Measurements from ENCODE around the gene ZFP36. TPM values are rescaled to one million over a fixed set of nuclear protein-coding genes. Genes with fewer than 3 reads are reported as not detected.
"Not testable (repeated sequence)": the region's sequence is repeated elsewhere in the genome, so short reads cannot be mapped to it uniquely, and the experiment has no call there.

The ZFP36 gene
- total RNA-seq (2014; rRNA removed; shearing (Covaris generic)) = 1.1 and 1.9 TPM in 2 replicates

DNA sequence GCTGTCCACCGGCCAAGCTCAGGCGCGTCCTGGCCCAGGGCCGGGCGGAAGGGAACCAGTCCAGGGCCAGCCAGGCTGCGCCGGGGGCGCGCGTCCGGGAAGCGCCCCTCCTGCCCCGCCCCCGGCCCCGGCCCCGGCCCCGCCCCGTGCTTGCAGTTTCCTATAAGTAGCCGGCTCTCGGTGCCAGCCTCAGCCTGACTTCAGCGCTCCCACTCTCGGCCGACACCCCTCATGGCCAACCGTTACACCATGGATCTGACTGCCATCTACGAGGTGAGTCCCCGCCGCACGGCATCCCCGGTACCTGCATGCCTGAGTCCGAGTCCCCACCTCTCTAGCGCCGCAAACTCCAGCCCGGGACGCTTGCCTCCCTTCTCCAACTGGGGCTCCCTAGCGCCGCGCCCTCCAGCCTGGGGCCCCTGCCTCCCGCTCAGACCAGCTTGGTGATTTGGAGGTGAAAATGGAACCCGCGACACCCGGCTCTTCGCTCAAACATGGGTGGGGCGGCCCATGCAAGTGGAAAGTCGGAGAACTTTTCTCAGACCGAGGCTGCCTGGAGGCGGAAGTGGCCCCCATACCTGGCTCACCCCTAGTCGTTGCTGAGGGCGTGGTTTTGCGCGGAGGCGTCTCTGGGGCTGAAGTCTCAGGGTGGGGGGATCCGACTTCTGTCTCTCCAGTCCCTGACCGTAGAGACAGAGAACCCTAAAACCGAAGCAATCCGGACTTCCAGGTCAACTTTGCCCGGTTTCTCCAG lies at the start of gene ZFP36:
TSS of gene ZFP36 (plus strand) at position 192 of the 754 bp plus-strand sequence. CDS start at position 250, 58 bp downstream.
- DNase-seq (ENCODE audit: low spot score) = peak; percentile 66
- in situ Hi-C loops (cut with HindIII; ENCODE audit: low sequenced_read_pairs) = no loop called here

DNA sequence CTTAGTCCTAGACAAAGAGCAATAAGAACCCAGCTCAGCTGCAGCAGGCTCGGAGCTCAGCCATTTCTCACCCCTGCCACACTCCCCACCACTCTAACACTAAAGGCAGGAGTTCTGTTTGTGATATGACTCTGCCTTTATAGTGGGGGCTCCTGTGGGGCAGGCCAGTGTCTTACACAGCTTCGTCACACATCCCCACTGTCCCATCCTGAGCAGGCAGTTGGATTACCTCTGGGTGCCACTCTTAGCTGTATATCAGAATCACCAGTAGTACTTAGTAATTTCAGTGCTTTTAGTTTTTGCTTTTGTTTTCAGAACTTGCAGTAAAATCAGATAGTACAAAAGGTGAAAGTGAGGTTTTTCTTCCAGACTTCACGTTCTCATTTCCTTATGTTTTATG lies 47.6 kb upstream of the ZFP36 start:
- no peak for DNase-seq (ENCODE audit: low spot score)
- in situ Hi-C loops (cut with HindIII; ENCODE audit: low sequenced_read_pairs) = no loop called here

GRCh38 chr19:39360599-39360998 lies 46.0 kb upstream of the ZFP36 start:
- no peak for DNase-seq (ENCODE audit: low spot score)
- in situ Hi-C loops (cut with HindIII; ENCODE audit: low sequenced_read_pairs) = no loop called here

- DNase-seq (ENCODE audit: low spot score) = no peak
- in situ Hi-C loops (cut with HindIII; ENCODE audit: low sequenced_read_pairs) = no loop called here
Measured at GRCh38 chr19:39362682-39363657, 43.7 kb upstream of the ZFP36 start.

DNA sequence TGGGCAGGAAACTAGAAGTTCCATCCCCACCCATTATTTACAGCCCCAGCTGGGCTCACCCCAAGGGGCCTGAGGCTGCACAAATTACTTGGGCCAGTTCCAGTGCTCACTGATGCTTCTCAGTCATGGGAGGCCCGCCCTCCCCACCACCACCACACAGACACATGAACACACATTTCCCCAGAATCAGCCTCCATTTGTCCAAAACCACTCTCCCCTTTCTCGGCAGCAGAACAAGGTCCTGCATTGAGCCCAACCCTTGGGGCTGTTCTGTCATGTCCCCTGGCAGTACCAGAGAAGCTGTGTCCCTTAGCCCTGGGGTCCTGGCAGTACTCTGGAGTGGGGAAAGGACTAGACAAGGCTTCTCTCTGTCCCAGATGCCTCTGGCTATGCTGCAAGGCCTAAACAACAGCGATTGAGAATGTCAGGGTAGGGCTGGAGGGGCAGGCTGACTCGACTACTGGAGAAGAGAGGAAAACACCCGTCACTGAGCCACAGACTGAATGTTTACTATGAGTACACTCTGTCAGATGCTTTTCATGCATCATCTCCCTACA lies 42.7 kb upstream of the ZFP36 start:
- in situ Hi-C loops (cut with HindIII; ENCODE audit: low sequenced_read_pairs) = no loop called here
- DNase-seq (ENCODE audit: low spot score) = peak; percentile 20

DNA sequence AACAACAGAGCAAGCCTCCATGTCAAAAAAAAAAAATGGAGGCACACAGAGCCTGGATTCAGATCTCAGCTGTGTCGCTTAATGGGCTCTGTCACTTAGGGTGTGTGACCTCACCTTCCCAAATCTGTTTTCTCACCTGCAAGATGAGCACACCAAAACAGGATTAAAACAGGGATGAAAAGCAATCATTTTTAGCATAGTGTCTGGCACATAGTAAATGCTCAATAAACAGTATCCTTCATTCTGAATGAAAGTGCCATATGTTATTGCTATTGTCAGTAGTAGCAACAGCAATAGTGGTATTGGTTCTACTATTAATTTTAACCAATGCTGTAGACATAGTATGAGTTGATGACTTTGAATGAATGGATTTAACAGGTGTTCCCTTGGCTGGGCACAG lies 41.1 kb upstream of the ZFP36 start:
- in situ Hi-C loops (cut with HindIII; ENCODE audit: low sequenced_read_pairs) = no loop called here
- no peak for DNase-seq (ENCODE audit: low spot score)

DNA sequence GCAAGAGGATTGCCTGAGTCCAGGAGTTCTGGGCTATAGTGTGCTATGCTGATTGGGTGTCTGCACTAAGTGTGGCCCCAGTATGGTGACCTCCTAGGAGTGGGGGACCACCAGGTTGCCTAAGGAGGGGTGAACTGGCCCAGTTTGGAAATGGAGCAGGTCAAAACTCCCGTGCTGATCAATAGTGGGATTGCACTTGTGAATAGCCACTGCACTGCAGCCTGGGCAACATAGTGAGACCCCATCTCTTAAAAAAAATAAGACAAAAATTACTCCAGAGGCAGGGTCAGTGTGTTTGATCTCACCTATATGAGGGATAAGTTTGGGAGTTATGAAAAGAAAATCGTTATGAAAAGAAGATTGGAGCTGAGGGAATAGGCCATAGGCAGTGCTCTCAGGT lies 37.4 kb upstream of the ZFP36 start:
- in situ Hi-C loops (cut with HindIII; ENCODE audit: low sequenced_read_pairs) = no loop called here
- no peak for DNase-seq (ENCODE audit: low spot score)

DNA sequence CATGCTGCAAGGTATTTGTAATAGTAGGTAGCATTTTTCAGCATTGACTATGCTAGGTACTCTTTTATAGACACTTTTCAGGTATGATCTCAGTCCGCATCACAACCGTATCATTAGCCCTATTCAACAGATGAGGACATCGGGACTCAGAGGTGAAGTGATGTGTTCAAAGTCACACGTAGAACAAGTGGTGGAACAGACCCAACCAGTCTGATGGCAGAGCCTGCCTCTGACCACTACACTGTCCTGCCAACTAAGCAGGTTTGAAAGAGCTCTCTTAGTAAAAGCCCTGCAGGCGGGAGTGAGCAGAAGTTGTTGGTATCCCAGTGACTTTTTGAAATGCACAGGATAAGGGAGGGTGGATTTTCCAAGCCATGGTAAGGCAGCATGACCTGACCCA lies 35.9 kb upstream of the ZFP36 start:
- no peak for DNase-seq (ENCODE audit: low spot score)
- in situ Hi-C loops (cut with HindIII; ENCODE audit: low sequenced_read_pairs) = no loop called here

DNA sequence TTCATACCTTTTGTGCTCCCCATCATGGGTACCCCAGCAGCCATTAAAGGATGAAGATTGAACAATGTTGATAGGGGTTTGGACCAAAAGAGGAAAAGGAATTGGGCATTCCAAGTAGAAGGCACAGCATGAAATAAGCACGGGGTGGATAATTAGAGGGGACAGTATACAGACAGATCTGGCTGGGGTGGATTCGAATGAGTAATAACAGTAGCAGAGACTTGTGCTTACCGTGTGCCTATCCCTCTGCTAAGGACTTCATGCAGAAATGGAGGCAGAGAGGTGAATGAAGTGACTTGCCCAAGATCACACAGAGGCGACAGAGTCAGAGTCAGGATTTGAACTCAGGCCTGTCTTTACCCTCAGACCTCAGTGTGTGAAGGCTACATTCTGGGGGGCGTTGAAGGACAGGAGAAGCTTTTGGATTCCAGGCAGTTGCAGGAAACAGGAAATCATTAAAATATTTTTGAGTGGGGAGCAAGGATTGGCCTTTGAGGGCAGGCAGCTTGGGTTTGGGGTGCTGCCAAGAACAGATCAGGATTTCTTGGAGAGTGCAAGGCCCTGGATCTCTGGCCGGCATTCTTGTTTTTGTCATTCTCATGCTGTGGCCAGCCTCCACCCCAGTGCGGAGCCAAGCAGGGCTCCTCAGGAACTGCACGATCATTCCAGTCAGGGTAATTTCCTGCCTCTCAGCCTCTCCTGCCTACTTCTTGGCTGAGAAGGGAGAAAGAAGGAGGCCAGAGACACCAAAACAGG lies 34.4 kb upstream of the ZFP36 start:
- DNase-seq (ENCODE audit: low spot score) = peak; percentile 71

GRCh38 chr19:39372941-39373340 lies 33.7 kb upstream of the ZFP36 start:
- no peak for DNase-seq (ENCODE audit: low spot score)

More for the DNA sequence above, 34.4 kb upstream of the ZFP36 start:
- in situ Hi-C loops (cut with HindIII; ENCODE audit: low sequenced_read_pairs) = no loop called here

DNA sequence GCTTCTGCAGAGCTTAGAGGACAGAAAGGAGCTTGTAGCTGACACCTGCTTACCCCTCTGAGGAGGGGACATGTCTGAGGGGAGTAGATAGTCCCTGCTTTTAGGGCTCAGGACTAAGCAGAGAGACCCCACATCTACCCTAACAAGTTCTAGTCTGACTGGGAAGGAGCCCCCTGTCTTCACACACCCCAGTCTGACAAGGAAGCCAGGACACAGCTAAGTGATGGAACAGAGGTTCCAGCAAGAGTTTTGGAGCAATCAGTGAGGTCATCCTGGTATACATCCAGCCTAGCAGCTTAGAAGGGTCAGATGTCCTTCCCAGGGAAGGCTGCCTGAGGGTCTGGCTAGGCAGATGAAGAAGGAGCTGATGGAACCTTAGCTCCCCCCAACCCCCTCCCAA lies 30.7 kb upstream of the ZFP36 start:
- in situ Hi-C loops (cut with HindIII; ENCODE audit: low sequenced_read_pairs) = no loop called here

More at GRCh38 chr19:39372941-39373340, 33.7 kb upstream of the ZFP36 start:
- in situ Hi-C loops (cut with HindIII; ENCODE audit: low sequenced_read_pairs) = no loop called here

GRCh38 chr19:39377373-39378362 lies 29.0 kb upstream of the ZFP36 start:
- DNase-seq (ENCODE audit: low spot score) = no peak
- in situ Hi-C loops (cut with HindIII; ENCODE audit: low sequenced_read_pairs) = no loop called here

More for the DNA sequence above, 30.7 kb upstream of the ZFP36 start:
- DNase-seq (ENCODE audit: low spot score) = no peak

DNA sequence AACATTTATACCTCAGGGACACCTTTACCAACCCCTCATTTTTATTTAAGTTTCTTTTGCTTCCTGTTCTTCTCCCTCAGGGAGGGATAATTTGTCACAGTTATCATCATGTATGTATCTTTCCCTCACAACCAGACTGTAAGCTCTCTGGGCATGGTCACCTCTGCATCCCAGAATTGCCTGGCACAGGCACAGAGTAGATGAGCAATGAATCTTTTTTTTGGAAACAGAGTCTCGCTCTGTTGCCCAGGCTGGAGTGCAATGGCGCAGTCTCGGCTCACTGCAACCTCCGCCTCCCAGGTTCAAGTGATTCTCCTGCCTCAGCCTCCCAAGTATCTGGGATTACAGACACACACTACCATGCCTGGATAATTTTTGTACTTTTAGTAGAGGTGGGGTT lies 27.3 kb upstream of the ZFP36 start:
- in situ Hi-C loops (cut with HindIII; ENCODE audit: low sequenced_read_pairs); DNase-seq (ENCODE audit: low spot score): not testable (repeated sequence)

GRCh38 chr19:39379865-39380396 lies 26.7 kb upstream of the ZFP36 start:
- in situ Hi-C loops (cut with HindIII; ENCODE audit: low sequenced_read_pairs) = no loop called here
- DNase-seq (ENCODE audit: low spot score) = no peak

DNA sequence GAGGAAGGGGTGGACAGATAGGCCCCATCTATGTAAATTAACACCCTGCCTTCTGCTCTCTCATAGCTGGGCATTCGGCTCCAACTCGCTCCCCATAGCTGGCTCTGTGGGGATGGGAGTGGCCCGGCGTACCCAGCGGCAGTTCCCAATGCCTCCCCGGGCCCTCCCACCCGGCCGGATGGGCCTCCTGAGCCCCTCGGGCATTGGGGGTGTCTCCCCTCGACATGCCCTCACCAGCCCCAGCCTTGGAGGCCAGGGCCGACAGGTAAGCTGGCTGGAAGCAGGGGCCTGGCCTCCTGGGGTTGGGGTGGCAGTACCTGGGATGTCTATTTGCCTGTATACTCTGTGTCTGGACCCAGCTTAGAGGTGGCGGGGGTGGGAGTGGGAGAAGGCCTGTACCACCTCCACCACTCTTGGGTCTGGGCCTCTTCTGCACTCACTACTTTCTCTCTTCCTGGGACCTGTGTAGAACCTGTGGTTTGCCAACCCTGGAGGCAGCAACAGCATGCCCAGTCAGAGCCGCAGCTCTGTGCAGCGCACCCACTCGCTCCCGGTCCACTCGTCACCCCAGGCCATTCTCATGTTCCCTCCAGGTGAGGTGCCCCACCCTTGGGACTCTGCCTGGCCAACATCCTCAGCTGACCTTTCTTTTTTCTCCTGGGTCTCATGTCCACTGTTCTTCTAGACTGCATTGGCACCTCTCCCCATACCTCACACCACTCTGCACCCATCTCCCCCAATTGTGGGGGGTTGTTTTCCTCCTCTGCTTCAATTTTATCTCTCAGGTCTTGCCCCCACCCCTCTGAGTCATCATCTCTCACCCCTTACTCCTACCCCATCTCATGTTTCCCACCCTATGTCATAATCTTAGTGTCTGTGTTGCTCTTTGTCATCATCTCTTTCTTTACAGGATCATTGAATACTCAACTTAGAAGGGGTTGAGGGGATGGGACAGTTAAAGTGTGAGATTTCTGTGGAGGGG lies 25.8 kb upstream of the ZFP36 start:
- in situ Hi-C loops (cut with HindIII; ENCODE audit: low sequenced_read_pairs) = no loop called here
- no peak for DNase-seq (ENCODE audit: low spot score)

- in situ Hi-C loops (cut with HindIII; ENCODE audit: low sequenced_read_pairs) = no loop called here
- DNase-seq (ENCODE audit: low spot score) = no peak
Measured at GRCh38 chr19:39381910-39382611, 24.6 kb upstream of the ZFP36 start.

Data from G401 (cell line).